HG03039 (cell line): Measurements from ENCODE around the gene ABCD2.
A peak's percentile ranks its signal among the peaks of the same experiment; 100 is the strongest.
"Not testable (repeated sequence)": the region's sequence is repeated elsewhere in the genome, so short reads cannot be mapped to it uniquely, and the experiment has no call there.

Experiments used
- ATAC-seq: cut with Tn5 transposase; IDR thresholded peaks from one replicate; pipeline ENCODE4 v1.9.1; 2021; ENCODE audit warnings: mild to moderate bottlenecking, moderate library complexity; ENCODE audit not compliant: unreplicated experiment

The ABCD2 gene

GRCh38 chr12:39613525-39613924 is 6.1 kb downstream of the ABCD2 start:
- ATAC-seq, result no peak

GRCh38 chr12:39612250-39612649 is 7.4 kb downstream of the ABCD2 start:
- ATAC-seq, result no peak

- no peak for ATAC-seq
Measured at GRCh38 chr12:39611818-39612217, 7.8 kb downstream of the ABCD2 start.

GRCh38 chr12:39610436-39611025 is 9.1 kb downstream of the ABCD2 start:
- no peak for ATAC-seq

- ATAC-seq, result no peak
Measured at GRCh38 chr12:39606712-39607423, 12.7 kb downstream of the ABCD2 start.

- no peak for ATAC-seq
Measured at GRCh38 chr12:39605996-39606395, 13.6 kb downstream of the ABCD2 start.

- ATAC-seq, result no peak
Measured at GRCh38 chr12:39605501-39605900, 14.1 kb downstream of the ABCD2 start.

- no peak for ATAC-seq
Measured at GRCh38 chr12:39603065-39603464, 16.5 kb downstream of the ABCD2 start.

GRCh38 chr12:39601951-39602350 is 17.7 kb downstream of the ABCD2 start:
- ATAC-seq, result not testable (repeated sequence)

GRCh38 chr12:39595928-39596327 is 23.7 kb downstream of the ABCD2 start:
- no peak for ATAC-seq

GRCh38 chr12:39592295-39592694 is 27.3 kb downstream of the ABCD2 start:
- ATAC-seq, result no peak

- no peak for ATAC-seq
Measured at GRCh38 chr12:39588348-39588747, 31.3 kb downstream of the ABCD2 start.

GRCh38 chr12:39587225-39587624 is 32.4 kb downstream of the ABCD2 start:
- ATAC-seq, result peak; percentile 76

GRCh38 chr12:39586816-39587215 is 32.8 kb downstream of the ABCD2 start:
- ATAC-seq, result no peak

- ATAC-seq, result no peak
Measured at GRCh38 chr12:39581592-39581991, 38.0 kb downstream of the ABCD2 start.

GRCh38 chr12:39575498-39575875 is 44.1 kb downstream of the ABCD2 start:
- ATAC-seq, result no peak

GRCh38 chr12:39574785-39575497 is 44.7 kb downstream of the ABCD2 start:
- ATAC-seq, result no peak

- no peak for ATAC-seq
Measured at GRCh38 chr12:39574378-39574777, 45.2 kb downstream of the ABCD2 start.

GRCh38 chr12:39573971-39574370 is 45.6 kb downstream of the ABCD2 start:
- ATAC-seq, result no peak

GRCh38 chr12:39572551-39572950 is 47.1 kb downstream of the ABCD2 start:
- ATAC-seq, result no peak

GRCh38 chr12:39571351-39571750 is 48.3 kb downstream of the ABCD2 start:
- ATAC-seq, result no peak

- no peak for ATAC-seq
Measured at GRCh38 chr12:39553476-39553875, 66.1 kb downstream of the ABCD2 start.
